ENCODE measurements around the gene OAS2.

GRCh38 chr12:113059071-113059595 lies 80.8 kb downstream of the OAS2 start:
- TF ChIP-seq CTCF (conservative IDR thresholded peaks at IDR 0.05; ENCODE audit: low read depth, low read length) (no peak), MAZ (IDR thresholded peaks at IDR 0.05; ENCODE audit: borderline replicate concordance, low read depth, low read length) (no peak)
